Measurements from ENCODE around the gene CDH12.
"Not testable (repeated sequence)": the region's sequence is repeated elsewhere in the genome, so short reads cannot be mapped to it uniquely, and the experiment has no call there.

CDH12 gene

GRCh38 chr5:22329683-22330082, 523.5 kb downstream of the CDH12 start:
- DNase-seq (ENCODE audit: low read depth) = no peak
- no peak for TF ChIP-seq CTCF (IDR thresholded peaks at IDR 0.05; ENCODE audit: insufficient read depth, low read depth, low read length, missing control alignments)
- no peak overlapping the region for H3K4me3 ChIP-seq (ENCODE audit: low read depth, low read length)

- no peak for TF ChIP-seq CTCF (IDR thresholded peaks at IDR 0.05; ENCODE audit: insufficient read depth, low read depth, low read length, missing control alignments)
- no peak for DNase-seq (ENCODE audit: low read depth)
- H3K4me3 ChIP-seq (ENCODE audit: low read depth, low read length) = no peak overlapping the region
Observed at GRCh38 chr5:22319798-22320197, 533.3 kb downstream of the CDH12 start.

GRCh38 chr5:22316294-22316693, 536.9 kb downstream of the CDH12 start:
- DNase-seq (ENCODE audit: low read depth) = no peak
- no peak overlapping the region for H3K4me3 ChIP-seq (ENCODE audit: low read depth, low read length)
- no peak for TF ChIP-seq CTCF (IDR thresholded peaks at IDR 0.05; ENCODE audit: insufficient read depth, low read depth, low read length, missing control alignments)

DNA sequence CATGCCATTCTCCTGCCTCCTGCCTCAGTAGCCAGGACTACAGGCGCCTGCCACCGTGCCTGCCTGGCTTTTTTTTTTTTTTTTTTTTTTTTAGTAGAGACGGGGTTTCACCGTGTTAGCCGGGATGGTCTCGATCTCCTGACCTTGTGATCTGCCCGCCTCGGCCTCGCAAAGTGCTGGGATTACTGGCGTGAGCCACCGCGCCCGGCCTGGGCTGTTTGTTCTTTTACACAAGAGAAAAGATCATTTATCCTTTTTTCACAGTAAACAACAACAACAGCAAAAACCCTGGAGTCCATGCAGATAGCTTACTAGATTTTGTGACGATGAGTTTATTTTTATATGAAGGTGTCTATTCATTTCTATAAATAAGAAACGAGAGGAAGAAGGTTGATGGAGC, 538.1 kb downstream of the CDH12 start:
- H3K4me3 ChIP-seq (ENCODE audit: low read depth, low read length); DNase-seq (ENCODE audit: low read depth): not testable (repeated sequence)

- TF ChIP-seq CTCF (IDR thresholded peaks at IDR 0.05; ENCODE audit: insufficient read depth, low read depth, low read length, missing control alignments) = no peak
- DNase-seq (ENCODE audit: low read depth) = no peak
Observed at GRCh38 chr5:22314548-22314947, 538.6 kb downstream of the CDH12 start.

DNA sequence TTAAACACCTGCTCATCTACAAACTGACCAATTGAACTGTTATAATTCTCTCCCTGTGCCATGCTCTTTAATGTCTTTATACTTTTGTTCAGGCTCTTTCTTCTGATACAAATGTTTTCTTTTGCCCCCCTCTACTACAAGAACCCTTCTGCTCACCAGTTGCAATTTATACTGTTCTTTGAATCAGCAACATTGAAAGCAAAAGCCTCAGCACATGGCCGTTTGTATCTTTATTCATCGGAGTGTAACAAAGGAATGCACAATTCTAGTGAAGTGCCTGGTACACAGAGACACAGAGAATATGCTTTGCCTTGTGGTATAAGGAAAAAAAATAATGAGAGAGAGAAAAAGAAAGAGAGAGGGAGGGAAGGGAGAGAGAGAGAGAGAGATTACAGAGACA, 547.1 kb downstream of the CDH12 start:
- no peak overlapping the region for H3K4me3 ChIP-seq (ENCODE audit: low read depth, low read length)
- no peak for TF ChIP-seq CTCF (IDR thresholded peaks at IDR 0.05; ENCODE audit: insufficient read depth, low read depth, low read length, missing control alignments)
- no peak for DNase-seq (ENCODE audit: low read depth)

More at GRCh38 chr5:22314548-22314947, 538.6 kb downstream of the CDH12 start:
- no peak overlapping the region for H3K4me3 ChIP-seq (ENCODE audit: low read depth, low read length)

- DNase-seq (ENCODE audit: low read depth) = no peak
- no peak for TF ChIP-seq CTCF (IDR thresholded peaks at IDR 0.05; ENCODE audit: insufficient read depth, low read depth, low read length, missing control alignments)
- no peak overlapping the region for H3K4me3 ChIP-seq (ENCODE audit: low read depth, low read length)
Observed at GRCh38 chr5:22295832-22296231, 557.3 kb downstream of the CDH12 start.
